ENCODE data around the gene BRSK2. TPM values are rescaled to one million over a fixed set of nuclear protein-coding genes. Genes with fewer than 3 reads are reported as not detected.

Gene BRSK2
- total RNA-seq, 3 donors from 2014 or later (not counting 1 experiment from before 2014, with no cell fraction given), result 0.11 to 0.14 TPM; not detected in 1

- Mint-ChIP-seq H3K4me1 (peaks cover 8 to 16% of the 10 kb centered on the region in 2 donors), H3K36me3 (no peaks in the 10 kb centered on the region), H3K4me3 (no peak overlapping the region), H3K27ac (no peak overlapping the region), H3K9me3 (no peaks in the 10 kb centered on the region), H3K27me3 (ENCODE audit: low read depth in 2 of 2) (no peaks in the 10 kb centered on the region)
- Histone ChIP-seq H3K36me3 (ENCODE audit: control insufficient read depth, insufficient read depth, low read length) (peaks cover 53% of the 10 kb centered on the region), H3K4me1 (ENCODE audit: control insufficient read depth, insufficient read depth, low read length) (no peaks in the 10 kb centered on the region), H3K4me3 (ENCODE audit: low read length) (no peak overlapping the region), H3K27me3 (ENCODE audit: control insufficient read depth, insufficient read depth, low read length) (no peaks in the 10 kb centered on the region), H3K27ac (ENCODE audit: low read length) (no peak overlapping the region), H3K9me3 (ENCODE audit: control insufficient read depth, insufficient read depth, low read length) (no peaks in the 10 kb centered on the region)
- no peak for TF ChIP-seq CTCF (IDR thresholded peaks at IDR 0.05)
- no peak for ATAC-seq
- WGBS (ENCODE audit: insufficient coverage), result 96% methylated on average over 35 of the region's 35 CpGs
- no peak for DNase-seq
- intact Hi-C loops (cut with micrococcal nuclease), result no loop called here
These were observed 80.4 kb downstream of the BRSK2 start for GRCh38 chr11:1469911-1470680.

GRCh38 chr11:1470681-1471611 is 81.2 kb downstream of the BRSK2 start:
- Histone ChIP-seq H3K27ac (ENCODE audit: low read length) (no peak overlapping the region), H3K9me3 (ENCODE audit: control insufficient read depth, insufficient read depth, low read length) (no peaks in the 10 kb centered on the region), H3K4me3 (ENCODE audit: low read length) (no peak overlapping the region), H3K36me3 (ENCODE audit: control insufficient read depth, insufficient read depth, low read length) (peaks cover 62% of the 10 kb centered on the region), H3K4me1 (ENCODE audit: control insufficient read depth, insufficient read depth, low read length) (no peaks in the 10 kb centered on the region), H3K27me3 (ENCODE audit: control insufficient read depth, insufficient read depth, low read length) (no peaks in the 10 kb centered on the region)
- Mint-ChIP-seq H3K27ac (no peak overlapping the region), H3K4me1 (peaks cover 8 to 9% of the 10 kb centered on the region in 2 donors), H3K27me3 (ENCODE audit: low read depth in 2 of 2) (no peaks in the 10 kb centered on the region), H3K36me3 (peaks cover 5% of the 10 kb centered on the region), H3K4me3 (no peak overlapping the region), H3K9me3 (no peaks in the 10 kb centered on the region)
- intact Hi-C loops (cut with micrococcal nuclease), result no loop called here
- DNase-seq (no peak), ATAC-seq (no peak)
- WGBS (ENCODE audit: insufficient coverage), result 98% methylated on average over 40 of the region's 40 CpGs
- no peak for TF ChIP-seq CTCF (IDR thresholded peaks at IDR 0.05)

GRCh38 chr11:1471736-1472135 is 82.0 kb downstream of the BRSK2 start:
- Histone ChIP-seq H3K27me3 (ENCODE audit: control insufficient read depth, insufficient read depth, low read length) (no peaks in the 10 kb centered on the region), H3K27ac (ENCODE audit: low read length) (no peak overlapping the region), H3K9me3 (ENCODE audit: control insufficient read depth, insufficient read depth, low read length) (no peaks in the 10 kb centered on the region), H3K36me3 (ENCODE audit: control insufficient read depth, insufficient read depth, low read length) (peaks cover 67% of the 10 kb centered on the region), H3K4me1 (ENCODE audit: control insufficient read depth, insufficient read depth, low read length) (no peaks in the 10 kb centered on the region), H3K4me3 (ENCODE audit: low read length) (no peak overlapping the region)
- ATAC-seq, result no peak
- TF ChIP-seq CTCF (IDR thresholded peaks at IDR 0.05), result no peak
- DNase-seq, result no peak
- Mint-ChIP-seq H3K4me1 (peaks cover 8% of the 10 kb centered on the region in 2 donors), H3K9me3 (no peaks in the 10 kb centered on the region), H3K27ac (no peak overlapping the region), H3K4me3 (no peak overlapping the region), H3K27me3 (ENCODE audit: low read depth in 2 of 2) (no peaks in the 10 kb centered on the region), H3K36me3 (peaks cover 13% of the 10 kb centered on the region)
- intact Hi-C loops (cut with micrococcal nuclease), result no loop called here
- 92% methylated on average over 9 of the region's 9 CpGs for WGBS (ENCODE audit: insufficient coverage)

All from natural killer cell (primary cell).